NK-92 treated with Interleukin-12 subunit alpha and Interleukin-12 subunit beta, amount 100 ng/mL, for 24 hours (cell line): ENCODE data around the gene GBX1.

ENCODE experiments used
- DNase-seq: peaks from one replicate; lab custom pipeline; 2025; lab: John Stamatoyannopoulos, UW

The GBX1 gene

GRCh38 chr7:151173386-151174245, 6.1 kb upstream of the GBX1 start:
- no peak for DNase-seq

DNA sequence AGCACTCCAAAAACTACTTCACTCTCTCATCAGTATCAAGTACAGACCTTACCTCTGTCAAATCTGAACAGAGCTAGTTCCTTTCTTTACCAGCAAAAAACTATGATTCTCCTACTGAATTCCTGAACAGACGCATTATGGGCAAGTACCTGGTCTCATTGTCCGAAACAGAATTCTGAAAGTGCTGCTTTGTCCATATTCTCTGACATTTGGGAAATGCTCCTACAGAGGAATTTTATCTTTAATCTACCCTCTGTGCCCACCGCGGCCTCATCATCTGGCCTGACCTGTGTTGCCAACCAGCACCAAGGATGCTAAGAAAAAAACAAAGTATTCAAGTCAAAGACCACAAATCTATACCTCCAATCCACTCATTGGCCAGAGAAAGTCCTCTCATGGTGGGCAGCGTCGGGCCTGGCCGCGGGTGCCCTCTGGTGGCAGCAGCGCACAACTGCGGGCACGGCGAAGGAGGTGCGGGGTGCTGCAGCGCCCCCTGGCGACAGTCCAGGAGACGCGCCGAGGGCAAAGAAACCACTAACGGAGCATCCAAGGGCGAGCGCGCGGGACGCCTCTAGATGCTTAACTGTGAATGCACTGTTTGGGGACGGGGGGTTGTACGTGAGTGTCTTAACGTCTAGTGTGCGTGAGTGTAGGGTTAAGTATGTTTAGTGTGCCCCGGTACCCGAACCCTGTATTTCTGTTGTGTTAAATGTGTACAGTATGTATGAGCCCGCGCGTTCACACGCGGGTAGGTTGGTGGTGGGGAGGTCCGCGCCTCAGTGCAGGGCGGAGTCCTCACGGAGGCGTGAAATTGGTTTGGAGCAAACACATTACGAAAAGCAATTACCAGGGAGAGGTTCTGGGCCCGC, 5.0 kb upstream of the GBX1 start:
- peak; percentile 69 for DNase-seq

GRCh38 chr7:151168787-151169162, 1.3 kb upstream of the GBX1 start:
- no peak for DNase-seq

DNA sequence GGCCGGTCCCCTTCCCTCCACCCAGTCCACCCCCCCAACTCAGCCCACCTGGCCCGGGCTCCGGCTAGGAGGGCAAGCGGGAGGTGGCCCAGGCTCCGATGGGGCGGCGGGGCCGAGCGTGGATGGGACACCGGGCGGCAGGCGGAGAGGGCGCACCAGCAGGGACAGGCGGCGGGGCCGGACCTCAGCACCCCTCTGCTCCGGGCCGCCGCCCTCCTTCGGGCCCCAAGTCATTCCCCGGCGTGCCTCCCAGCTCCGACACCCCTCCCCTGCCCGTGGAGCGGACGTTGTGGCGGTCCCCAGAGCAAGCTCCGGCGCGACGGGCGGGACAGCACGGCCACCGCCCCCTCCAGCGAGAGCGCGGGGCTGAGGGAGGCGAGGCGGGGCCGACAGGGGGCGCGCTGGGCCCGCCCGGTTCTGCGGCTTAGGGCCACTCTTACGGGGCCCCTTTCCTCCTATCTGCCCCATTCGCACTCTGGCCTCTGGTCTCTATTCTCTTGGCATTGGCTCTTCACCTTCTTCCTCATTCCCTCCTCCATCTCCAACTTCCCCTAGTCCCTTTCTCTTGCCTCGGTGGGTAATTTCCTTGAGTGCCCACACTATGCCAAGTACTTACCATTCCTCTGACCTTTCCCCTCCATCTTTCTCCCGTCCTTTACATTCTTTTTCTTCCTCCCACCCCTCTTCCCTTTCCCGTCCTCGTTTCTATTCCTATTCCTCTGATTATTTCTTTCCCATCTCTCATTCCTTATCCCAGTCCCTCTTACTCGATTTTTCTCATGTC, 701 bp upstream of the GBX1 start:
- no peak for DNase-seq

GRCh38 chr7:151166629-151167196, 781 bp downstream of the GBX1 start:
- DNase-seq, result no peak

DNA sequence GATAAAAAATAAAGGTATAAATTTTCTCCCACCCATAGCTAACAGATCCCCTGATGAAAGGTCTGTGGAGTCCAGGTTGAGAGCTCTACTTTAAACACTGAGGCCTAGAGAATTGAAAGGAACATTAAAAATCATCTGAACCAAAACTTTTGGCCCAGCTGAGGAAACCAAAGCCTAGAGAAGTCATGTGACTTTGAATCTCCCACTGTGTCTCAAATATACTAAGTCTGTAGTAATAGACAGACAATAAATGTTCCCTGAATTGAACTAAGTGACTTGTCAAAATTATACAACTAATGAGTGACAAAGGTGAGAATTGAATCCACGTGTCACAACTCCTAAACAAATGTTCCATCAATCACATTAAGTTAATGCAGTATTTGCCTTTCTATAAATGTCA, 5.7 kb downstream of the GBX1 start:
- no peak for DNase-seq

- no peak for DNase-seq
Observed at GRCh38 chr7:151157645-151158329, 9.7 kb downstream of the GBX1 start.

DNA sequence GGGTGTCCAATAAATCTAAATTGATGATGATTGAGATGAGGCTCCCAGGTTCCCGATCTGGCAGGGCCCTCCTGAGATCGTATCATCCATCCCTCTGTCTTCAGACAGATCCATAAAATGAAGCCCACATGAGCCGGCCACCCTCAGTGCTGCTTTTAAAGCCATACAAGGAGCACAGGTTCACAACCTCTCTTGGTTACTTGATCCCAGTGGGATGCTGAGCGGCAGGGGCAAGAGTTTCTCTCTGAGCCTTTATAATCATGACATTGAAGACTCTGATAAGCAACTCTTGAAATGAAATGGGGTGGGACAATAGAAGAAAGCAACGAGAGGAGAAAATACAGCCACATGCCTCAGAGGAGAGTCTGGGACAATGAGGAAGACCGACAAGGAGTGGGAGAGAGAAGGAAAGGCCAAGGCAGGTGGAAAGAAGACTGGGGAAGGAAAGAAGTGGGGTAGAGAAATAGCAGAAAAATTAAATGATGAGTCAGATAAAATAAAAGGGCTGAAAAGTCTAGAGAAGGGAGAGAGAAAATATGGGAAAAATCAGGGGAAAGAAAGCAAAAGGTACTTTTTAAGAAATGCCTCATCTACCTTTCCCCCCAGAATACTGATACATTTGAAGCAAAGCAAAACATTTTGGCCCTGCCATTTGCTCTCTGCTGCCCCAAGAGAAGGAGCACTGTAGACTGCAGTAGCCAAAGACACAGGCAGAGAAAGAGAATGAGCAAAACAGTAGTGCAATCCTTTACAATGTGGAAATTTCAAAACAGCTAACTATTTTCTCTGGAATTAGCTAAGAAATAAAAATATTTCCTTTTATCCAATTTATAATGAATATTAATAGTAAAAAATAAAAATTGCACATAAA, 14.6 kb downstream of the GBX1 start:
- DNase-seq, result no peak

GRCh38 chr7:151150388-151150787, 17.1 kb downstream of the GBX1 start:
- no peak for DNase-seq

DNA sequence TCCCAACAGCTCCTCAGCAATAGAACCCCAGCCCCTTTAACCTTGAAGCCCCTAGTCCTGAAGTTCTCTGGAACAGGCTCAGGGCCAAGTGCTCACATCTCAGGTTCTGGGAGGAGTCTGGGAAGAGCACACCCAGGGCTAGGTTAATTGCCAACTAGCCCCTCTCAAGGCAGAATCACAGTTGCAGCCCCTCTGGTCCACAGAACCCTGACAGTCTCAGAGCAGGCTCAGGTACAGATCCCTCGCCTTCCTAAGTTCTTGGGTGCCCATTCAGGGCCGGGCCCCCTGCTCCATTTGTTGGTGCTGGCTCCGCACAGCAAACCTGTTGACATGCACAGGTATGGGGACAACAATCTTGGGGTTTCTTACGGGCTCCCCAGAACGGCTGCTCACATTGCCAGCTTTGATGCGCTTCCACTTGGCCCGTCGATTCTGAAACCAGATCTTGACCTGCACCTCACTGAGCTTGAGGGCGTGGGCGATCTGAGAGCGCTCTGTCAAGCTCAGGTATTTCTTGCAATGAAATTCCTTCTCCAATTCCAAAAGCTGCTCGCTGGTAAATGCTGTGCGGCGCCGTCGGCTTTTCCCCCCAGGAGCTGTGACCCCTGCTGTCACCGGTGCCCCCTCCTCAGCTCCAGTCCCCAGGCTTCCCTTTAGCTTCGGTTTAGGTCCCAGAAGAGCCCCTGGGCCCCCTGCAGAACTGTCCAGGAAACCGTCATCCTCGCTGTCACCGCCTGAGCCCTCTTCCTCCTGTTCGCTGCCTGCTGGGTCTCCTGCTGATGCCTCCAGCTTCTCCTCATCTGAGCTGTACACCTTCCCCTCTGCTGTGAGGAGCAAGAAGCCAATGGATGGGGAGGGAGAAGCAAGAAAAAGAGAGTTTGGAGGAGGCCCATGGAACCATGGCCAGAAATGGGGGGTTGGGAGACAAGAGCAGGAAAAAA, 18.9 kb downstream of the GBX1 start:
- DNase-seq, result no peak

GRCh38 chr7:151146761-151147160, 20.7 kb downstream of the GBX1 start:
- DNase-seq, result no peak

GRCh38 chr7:151144387-151144786, 23.1 kb downstream of the GBX1 start:
- DNase-seq, result no peak

DNA sequence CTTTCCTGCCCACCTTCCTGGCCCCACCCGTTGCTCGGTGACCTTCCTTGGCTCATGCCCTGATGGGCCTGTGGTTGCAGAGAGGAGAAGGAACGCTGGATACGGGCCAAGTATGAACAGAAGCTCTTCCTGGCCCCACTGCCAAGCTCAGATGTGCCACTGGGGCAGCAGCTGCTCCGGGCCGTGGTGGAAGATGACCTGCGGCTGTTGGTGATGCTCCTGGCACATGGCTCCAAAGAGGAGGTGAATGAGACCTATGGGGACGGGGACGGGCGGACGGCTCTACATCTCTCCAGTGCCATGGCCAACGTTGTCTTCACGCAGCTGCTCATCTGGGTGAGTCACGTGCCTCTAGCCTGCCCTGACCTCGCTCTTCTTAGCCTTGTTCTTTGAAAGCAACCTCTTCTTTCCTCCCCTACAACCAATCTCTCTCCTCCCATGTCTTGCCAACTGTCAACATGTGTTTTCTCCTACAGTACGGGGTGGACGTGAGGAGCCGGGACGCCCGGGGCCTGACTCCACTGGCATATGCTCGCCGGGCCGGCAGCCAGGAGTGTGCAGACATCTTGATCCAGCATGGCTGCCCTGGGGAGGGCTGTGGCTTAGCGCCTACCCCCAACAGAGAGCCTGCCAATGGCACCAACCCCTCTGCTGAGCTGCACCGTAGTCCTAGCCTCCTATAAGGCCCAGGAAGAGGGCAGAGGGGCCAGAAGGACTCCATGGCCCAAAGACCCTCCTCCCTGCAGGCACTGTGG, 24.1 kb downstream of the GBX1 start:
- no peak for DNase-seq

DNA sequence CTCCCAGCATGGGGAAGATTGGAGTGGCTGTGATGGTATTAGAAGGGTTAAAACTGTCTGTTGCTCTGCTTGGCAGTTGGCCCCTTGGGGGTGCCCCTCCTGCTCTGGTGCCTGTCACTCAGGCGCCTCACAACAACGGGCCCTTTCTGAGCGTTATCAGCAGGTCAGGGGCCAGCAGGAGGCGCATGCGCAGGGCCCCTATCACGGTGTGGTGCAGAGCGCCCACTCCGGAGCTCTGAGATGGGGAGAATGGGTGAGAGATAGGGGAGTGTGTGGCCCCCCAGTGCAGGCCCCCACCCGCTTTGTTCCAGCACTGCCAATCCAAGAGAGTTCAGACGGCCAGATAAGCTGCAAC, 24.8 kb downstream of the GBX1 start:
- no peak for DNase-seq

DNA sequence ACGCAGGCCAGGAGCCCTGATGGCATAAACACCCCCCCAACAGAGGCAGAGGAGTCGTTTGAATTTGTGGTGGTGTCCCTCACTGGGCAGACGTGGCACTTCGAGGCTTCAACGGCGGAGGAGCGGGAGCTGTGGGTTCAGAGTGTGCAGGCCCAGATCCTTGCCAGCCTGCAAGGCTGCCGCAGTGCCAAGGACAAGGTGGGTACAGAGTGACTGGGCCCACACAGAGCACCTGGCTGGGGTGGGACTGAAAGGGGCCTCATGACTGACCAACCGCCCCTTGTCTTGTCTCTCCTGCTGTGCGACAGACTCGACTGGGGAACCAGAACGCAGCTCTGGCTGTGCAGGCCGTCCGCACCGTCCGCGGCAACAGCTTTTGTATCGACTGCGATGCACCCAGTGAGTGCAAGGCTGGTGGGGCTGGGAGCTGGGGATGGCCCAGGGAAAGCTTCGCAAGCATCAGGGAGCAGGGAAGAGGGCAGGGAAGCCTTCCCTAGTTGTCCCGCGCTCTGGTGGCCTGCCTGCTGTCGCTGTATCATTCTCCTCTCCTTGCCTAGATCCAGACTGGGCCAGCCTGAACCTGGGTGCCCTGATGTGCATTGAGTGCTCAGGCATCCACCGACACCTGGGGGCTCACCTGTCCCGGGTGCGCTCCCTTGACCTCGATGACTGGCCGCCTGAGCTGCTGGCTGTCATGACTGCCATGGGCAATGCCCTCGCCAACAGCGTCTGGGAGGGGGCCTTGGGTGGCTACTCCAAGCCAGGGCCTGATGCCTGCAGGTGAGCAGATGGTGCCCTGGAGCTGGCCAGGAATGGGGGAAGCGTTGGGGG, 25.4 kb downstream of the GBX1 start:
- DNase-seq, result no peak

GRCh38 chr7:151141311-151141854, 26.1 kb downstream of the GBX1 start:
- no peak for DNase-seq

- DNase-seq, result no peak
Observed at GRCh38 chr7:151140826-151141225, 26.7 kb downstream of the GBX1 start.
